Natural killer cell (primary cell): Measurements from ENCODE around the gene DNAH11. TPM values are rescaled to one million over a fixed set of nuclear protein-coding genes. Genes with fewer than 3 reads are reported as not detected.

Experiments
- ATAC-seq, 3 donors: fragments of 150-1000 bp in 2 of 3; fragments of 200-7000 bp in 1 of 3; cut with Tn5 transposase; 1 replicate in 1 of 3; 2 replicates in 2 of 3; pipeline ENCODE4 v1.10.0; 2021; ENCODE audit warnings: mild to moderate bottlenecking in 2 of 3, moderate library complexity in 2 of 3
- DNase-seq, 2 donors: peaks; one replicate each; pipeline versions ENCODE4 v3.0.0 to v3.0.0-alpha.2; 2013 to 2021; ENCODE audit warnings: mixed read lengths in 1 of 2
- H3K27ac ChIP-seq: one replicate; pipeline ENCODE4 v1.5.1; 2013; ENCODE audit warnings: mild to moderate bottlenecking, low read length
- H3K27me3 ChIP-seq: one replicate; pipeline ENCODE4 v1.6.1; 2013; ENCODE audit warnings: low read length; ENCODE audit not compliant: control insufficient read depth, insufficient read depth
- H3K36me3 ChIP-seq: one replicate; pipeline ENCODE4 v1.6.1; 2013; ENCODE audit warnings: low read length; ENCODE audit not compliant: control insufficient read depth, insufficient read depth
- H3K4me1 ChIP-seq: one replicate; pipeline ENCODE4 v1.6.1; 2013; ENCODE audit warnings: low read length; ENCODE audit not compliant: control insufficient read depth, insufficient read depth
- H3K4me3 ChIP-seq: one replicate; pipeline ENCODE4 v1.5.1; 2013; ENCODE audit warnings: low read length
- H3K9me3 ChIP-seq: one replicate; pipeline ENCODE4 v1.6.1; 2013; ENCODE audit warnings: low read length; ENCODE audit not compliant: control insufficient read depth, insufficient read depth
- H3K27ac Mint-ChIP-seq, 2 donors: one replicate each; pipeline ENCODE4 v1.8.0; 2022; ENCODE audit warnings: mild to moderate bottlenecking in 2 of 2, mixed read lengths in 2 of 2, moderate library complexity in 1 of 2
- H3K27me3 Mint-ChIP-seq, 2 donors: one replicate each; pipeline ENCODE4 v1.8.0; 2022; ENCODE audit warnings: low read depth in 2 of 2, mixed read lengths in 2 of 2
- H3K36me3 Mint-ChIP-seq: one replicate; pipeline ENCODE4 v1.8.0; 2022; ENCODE audit warnings: mixed read lengths
- H3K4me1 Mint-ChIP-seq, 2 donors: one replicate each; pipeline ENCODE4 v1.8.0; 2022; ENCODE audit warnings: mixed read lengths in 2 of 2
- H3K4me3 Mint-ChIP-seq: one replicate; pipeline ENCODE4 v1.8.0; 2022; ENCODE audit warnings: mild to moderate bottlenecking, moderate library complexity, mixed read lengths
- H3K9me3 Mint-ChIP-seq, 2 donors: one replicate each; pipeline ENCODE4 v1.8.0; 2022; ENCODE audit warnings: mixed read lengths in 2 of 2
- WGBS: methylation state at CpG from one replicate; pipeline ENCODE4 v1.1.7; 2013; ENCODE audit warnings: missing lambda C conversion rate; ENCODE audit not compliant: insufficient coverage; 5-methylcytosine and 5-hydroxymethylcytosine counted together
- intact Hi-C: fragments of 100-400 bp; cut with micrococcal nuclease; formaldehyde crosslinking; loops from one replicate; pipeline ENCODE4 v1.14.2; 2022
- total RNA-seq, 4 donors: library from RNA; stranded (reverse); fragments of 120-200 nt in 1 of 4; gene quantifications; one replicate each; pipeline versions ENCODE4 v1.2.3 to v1.2.4, GENCODE V29; 2013 to 2022
- TF ChIP-seq, protein P1 (sequence below): fragments of 200-600 bp; IDR thresholded peaks from one replicate; pipeline ENCODE4 v1.8.0; 2022; ENCODE audit warnings: antibody characterized with exemption

DNAH11 gene
- total RNA-seq, 3 donors from 2014 or later (not counting 1 experiment from before 2014, with no cell fraction given): 0.09 to 0.48 (median 0.39) TPM

DNA sequence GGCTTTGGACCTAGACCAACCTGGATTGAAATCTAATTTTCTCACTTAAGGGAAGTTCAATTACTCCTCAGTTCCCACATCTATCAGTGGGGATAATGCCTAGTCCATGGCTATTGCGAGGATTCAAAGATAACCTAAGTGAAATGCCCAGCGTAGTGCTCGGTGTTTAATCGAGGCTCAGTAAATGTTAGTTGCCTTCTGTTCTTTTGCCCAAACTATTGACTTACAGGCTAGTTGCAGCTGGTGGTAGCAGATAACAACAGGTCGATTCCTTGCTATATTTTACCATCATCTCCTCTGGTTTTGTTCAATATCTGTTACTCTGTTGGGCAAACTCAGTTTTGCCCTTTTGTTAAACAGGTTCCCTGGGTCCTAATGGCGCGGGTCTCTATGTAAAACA is 22.8 kb downstream of the DNAH11 start:
- no peak overlapping the region for H3K27ac ChIP-seq
- ATAC-seq (no peak), DNase-seq (no peak)
- H3K27me3 Mint-ChIP-seq: peaks cover 7 to 14% of the 10 kb centered on the region in 2 donors
- no peak overlapping the region for H3K4me3 ChIP-seq
- H3K36me3 Mint-ChIP-seq: no peaks in the 10 kb centered on the region
- TF ChIP-seq, protein P1, sequence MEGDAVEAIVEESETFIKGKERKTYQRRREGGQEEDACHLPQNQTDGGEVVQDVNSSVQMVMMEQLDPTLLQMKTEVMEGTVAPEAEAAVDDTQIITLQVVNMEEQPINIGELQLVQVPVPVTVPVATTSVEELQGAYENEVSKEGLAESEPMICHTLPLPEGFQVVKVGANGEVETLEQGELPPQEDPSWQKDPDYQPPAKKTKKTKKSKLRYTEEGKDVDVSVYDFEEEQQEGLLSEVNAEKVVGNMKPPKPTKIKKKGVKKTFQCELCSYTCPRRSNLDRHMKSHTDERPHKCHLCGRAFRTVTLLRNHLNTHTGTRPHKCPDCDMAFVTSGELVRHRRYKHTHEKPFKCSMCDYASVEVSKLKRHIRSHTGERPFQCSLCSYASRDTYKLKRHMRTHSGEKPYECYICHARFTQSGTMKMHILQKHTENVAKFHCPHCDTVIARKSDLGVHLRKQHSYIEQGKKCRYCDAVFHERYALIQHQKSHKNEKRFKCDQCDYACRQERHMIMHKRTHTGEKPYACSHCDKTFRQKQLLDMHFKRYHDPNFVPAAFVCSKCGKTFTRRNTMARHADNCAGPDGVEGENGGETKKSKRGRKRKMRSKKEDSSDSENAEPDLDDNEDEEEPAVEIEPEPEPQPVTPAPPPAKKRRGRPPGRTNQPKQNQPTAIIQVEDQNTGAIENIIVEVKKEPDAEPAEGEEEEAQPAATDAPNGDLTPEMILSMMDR: no peak
- 90% methylated on average over 7 of the region's 7 CpGs for WGBS
- no peaks in the 10 kb centered on the region for H3K4me1 ChIP-seq
- no peak overlapping the region for H3K4me3 Mint-ChIP-seq
- no peaks in the 10 kb centered on the region for H3K9me3 Mint-ChIP-seq
- no peaks in the 10 kb centered on the region for H3K36me3 ChIP-seq
- no peaks in the 10 kb centered on the region for H3K4me1 Mint-ChIP-seq
- intact Hi-C loops: no loop called here
- no peaks in the 10 kb centered on the region for H3K9me3 ChIP-seq
- H3K27ac Mint-ChIP-seq: no peak overlapping the region
- no peaks in the 10 kb centered on the region for H3K27me3 ChIP-seq

- 88% methylated on average over 4 of the region's 4 CpGs for WGBS
- Mint-ChIP-seq H3K27me3 (peaks cover 7 to 14% of the 10 kb centered on the region in 2 donors), H3K4me1 (no peaks in the 10 kb centered on the region), H3K36me3 (no peaks in the 10 kb centered on the region), H3K27ac (no peak overlapping the region), H3K4me3 (no peak overlapping the region), H3K9me3 (no peaks in the 10 kb centered on the region)
- TF ChIP-seq, protein P1: no peak
- no peaks in the 10 kb centered on the region for H3K27me3 ChIP-seq
- no peak for ATAC-seq
- intact Hi-C loops: no loop called here
- H3K36me3 ChIP-seq: no peaks in the 10 kb centered on the region
- H3K4me3 ChIP-seq: no peak overlapping the region
- no peak overlapping the region for H3K27ac ChIP-seq
- H3K9me3 ChIP-seq: no peaks in the 10 kb centered on the region
- no peaks in the 10 kb centered on the region for H3K4me1 ChIP-seq
- no peak for DNase-seq
Measured at GRCh38 chr7:21566094-21566493, 23.3 kb downstream of the DNAH11 start.

DNA sequence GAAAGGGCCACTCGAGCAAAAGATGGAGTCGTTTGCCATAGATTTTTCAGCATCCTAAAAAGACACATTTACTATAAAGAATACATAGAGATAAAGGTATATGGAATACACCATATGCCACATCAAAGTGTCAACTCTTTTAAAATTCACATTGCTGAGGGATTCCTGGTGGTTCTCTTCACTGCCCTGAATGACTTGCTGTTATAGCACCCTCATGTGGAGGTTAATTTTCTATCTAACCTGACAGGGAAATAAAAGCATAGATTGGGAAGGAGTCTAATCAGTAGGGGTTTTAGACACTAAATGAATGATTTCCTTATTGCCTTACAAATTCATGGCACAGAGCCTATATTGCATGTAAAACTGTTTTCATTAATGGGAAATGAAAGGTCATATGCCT is 25.9 kb downstream of the DNAH11 start:
- WGBS: no CpG with 5 or more reads among the region's 2 CpGs
- Histone ChIP-seq H3K27ac (no peak overlapping the region), H3K36me3 (no peaks in the 10 kb centered on the region), H3K27me3 (no peaks in the 10 kb centered on the region), H3K9me3 (no peaks in the 10 kb centered on the region), H3K4me3 (no peak overlapping the region), H3K4me1 (no peaks in the 10 kb centered on the region)
- Mint-ChIP-seq H3K27me3 (peaks cover 9 to 16% of the 10 kb centered on the region in 2 donors), H3K27ac (no peak overlapping the region), H3K4me3 (no peak overlapping the region), H3K36me3 (no peaks in the 10 kb centered on the region), H3K9me3 (no peaks in the 10 kb centered on the region), H3K4me1 (no peaks in the 10 kb centered on the region)
- DNase-seq (peak in 1 of 2 donors; percentile 32), ATAC-seq (no peak)
- TF ChIP-seq, protein P1: no peak
- intact Hi-C loops: no loop called here
